ENCODE measurements around the gene FBF1.

DNA sequence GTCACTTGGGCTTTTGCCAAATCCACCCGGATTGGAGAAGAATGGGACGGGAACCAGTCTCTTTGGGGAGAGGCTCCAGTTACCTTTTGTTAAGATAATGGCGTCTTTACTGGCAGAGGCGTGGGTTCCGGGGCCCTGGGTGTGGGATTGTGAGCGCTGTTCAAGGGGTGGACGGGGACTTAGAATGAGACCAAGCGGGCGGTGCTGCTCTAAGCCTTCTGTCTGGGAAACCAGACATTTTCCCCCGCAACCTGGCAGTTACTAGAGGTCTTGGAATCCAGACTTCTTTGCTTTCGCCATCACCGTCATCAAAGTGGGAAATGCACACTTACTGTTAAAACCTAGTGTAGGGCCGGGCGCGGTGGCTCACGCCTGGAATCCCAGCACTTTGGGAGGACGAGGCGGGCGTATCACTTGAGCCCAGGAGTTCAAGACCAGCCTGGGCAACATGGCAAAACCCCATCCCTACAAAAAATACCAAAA lies 38.9 kb upstream of the FBF1 start:
- TF ChIP-seq ZNF274 (IDR thresholded peaks at IDR 0.05; ENCODE audit: low read depth, low read length) = no peak
- peak; percentile 31 for TF ChIP-seq YY1 (IDR thresholded peaks at IDR 0.05; ENCODE audit: insufficient read depth, insufficient read length)
- no peak for TF ChIP-seq SUZ12 (IDR thresholded peaks at IDR 0.05; ENCODE audit: extremely low read depth, insufficient read depth, insufficient read length)
